Liver (tissue), 9 donors: ENCODE data around the gene CXorf38. TPM values are rescaled to one million over a fixed set of nuclear protein-coding genes. Genes with fewer than 3 reads are reported as not detected.

Experiments
- DNase-seq: peaks from one replicate; pipeline ENCODE4 v3.0.0-alpha.2; 2017; ENCODE audit warnings: low spot score
- H3K27ac ChIP-seq, 2 donors: one replicate each; pipeline ENCODE4 v1.7.0; 2013; ENCODE audit warnings: inconsistent platforms in 2 of 2, low read length in 2 of 2, control low read depth in 1 of 2, low read depth in 1 of 2, mild to moderate bottlenecking in 1 of 2
- H3K27me3 ChIP-seq, 4 donors: one replicate each; pipeline versions ENCODE4 v1.6.1 to v1.7.0; 2013; ENCODE audit warnings: low read length in 3 of 4, inconsistent platforms in 1 of 4, mild to moderate bottlenecking in 1 of 4, moderate library complexity in 1 of 4; ENCODE audit not compliant: control insufficient read depth in 4 of 4, insufficient read depth in 4 of 4
- H3K36me3 ChIP-seq, 4 donors: one replicate each; pipeline versions ENCODE4 v1.6.1 to v1.7.0; 2013; ENCODE audit warnings: low read length in 3 of 4, mild to moderate bottlenecking in 3 of 4, low read depth in 1 of 4, moderate library complexity in 1 of 4; ENCODE audit not compliant: control insufficient read depth in 4 of 4, insufficient read depth in 3 of 4
- H3K4me1 ChIP-seq, 4 donors: one replicate each; pipeline versions ENCODE4 v1.6.1 to v1.7.0; 2013; ENCODE audit warnings: low read length in 3 of 4, mild to moderate bottlenecking in 3 of 4, moderate library complexity in 1 of 4; ENCODE audit not compliant: control insufficient read depth in 4 of 4, insufficient read depth in 4 of 4
- H3K4me3 ChIP-seq, 3 donors: one replicate each; pipeline versions ENCODE4 v1.6.1 to v1.7.0; 2013; ENCODE audit warnings: low read length in 3 of 3, control low read depth in 1 of 3, low read depth in 1 of 3, mild to moderate bottlenecking in 1 of 3
- H3K9ac ChIP-seq, 2 donors: one replicate each; pipeline ENCODE4 v1.7.0; 2013; ENCODE audit warnings: low read length in 2 of 2, mild to moderate bottlenecking in 2 of 2, moderate library complexity in 2 of 2, control low read depth in 1 of 2, low read depth in 1 of 2
- H3K9me3 ChIP-seq, 4 donors: one replicate each; pipeline versions ENCODE4 v1.6.1 to v1.7.0; 2013; ENCODE audit warnings: low read length in 3 of 4; ENCODE audit not compliant: control insufficient read depth in 4 of 4
- EGR1 ChIP-seq, 2 donors: IDR thresholded peaks; 2 replicates each; pipeline ENCODE4 v1.6.1; 2016 to 2018; ENCODE audit warnings: antibody characterized with exemption in 2 of 2, low read depth in 2 of 2
- FOXA1 ChIP-seq: IDR thresholded peaks from 2 replicates; pipeline ENCODE4 v1.6.1; 2016; ENCODE audit warnings: antibody characterized with exemption
- FOXA2 ChIP-seq: IDR thresholded peaks from 2 replicates; pipeline ENCODE4 v1.6.1; 2016; ENCODE audit warnings: antibody characterized with exemption
- HNF4A ChIP-seq, 2 donors: conservative IDR thresholded peaks; 2 replicates each; pipeline ENCODE4 v1.6.1; 2016; ENCODE audit warnings: antibody characterized with exemption in 2 of 2, mild to moderate bottlenecking in 2 of 2
- HNF4G ChIP-seq: IDR thresholded peaks from 2 replicates; pipeline ENCODE4 v1.6.1; 2016; ENCODE audit warnings: antibody characterized with exemption
- JUND ChIP-seq, 2 donors: IDR thresholded peaks; 2 replicates each; pipeline ENCODE4 v1.6.1; 2016; ENCODE audit warnings: antibody characterized with exemption in 2 of 2
- NR2F2 ChIP-seq: IDR thresholded peaks from 2 replicates; pipeline ENCODE4 v1.6.1; 2016; ENCODE audit warnings: antibody characterized with exemption
- RAD21 ChIP-seq, 2 donors: IDR thresholded peaks; 2 replicates each; pipeline ENCODE4 v1.6.1; 2016; ENCODE audit warnings: antibody characterized with exemption in 2 of 2, mild to moderate bottlenecking in 2 of 2
- RXRA ChIP-seq, 2 donors: IDR thresholded peaks; 2 replicates each; pipeline ENCODE4 v1.6.1; 2017 to 2018; ENCODE audit warnings: antibody characterized with exemption in 2 of 2, mild to moderate bottlenecking in 1 of 2
- TAF1 ChIP-seq: conservative IDR thresholded peaks from 2 replicates; pipeline ENCODE4 v1.6.1; 2016; ENCODE audit warnings: antibody characterized with exemption, mild to moderate bottlenecking
- YY1 ChIP-seq: IDR thresholded peaks from 2 replicates; pipeline ENCODE4 v1.6.1; 2016; ENCODE audit warnings: antibody characterized with exemption, mild to moderate bottlenecking
- WGBS: extraction: QIAGEN DNeasy Blood & Tissue Kit; methylation state at CpG from one replicate; pipeline ENCODE4 v1.1.7; 2013; 5-methylcytosine and 5-hydroxymethylcytosine counted together
- polyA plus RNA-seq, 2 donors: library from polyadenylated mRNA; stranded (reverse) in 1 of 2; unstranded in 1 of 2; fragments of 200-250 nt in 1 of 2; fragments of >200 nt in 1 of 2; fragmentation: Nextera tagmentation in 1 of 2; extraction: Ambion mirVana in 1 of 2; gene quantifications; one replicate each; pipeline versions ENCODE4 v1.2.1 to v1.2.3, GENCODE V29; 2013 to 2015
- total RNA-seq, 2 donors: library from RNA; depleted of rRNA; stranded (reverse); fragments of >200 nt; gene quantifications; one replicate each; pipeline ENCODE4 v1.2.3, GENCODE V29; 2014
- TF ChIP-seq, protein P1 (sequence below): fragments of 150-350 bp; IDR thresholded peaks from 2 replicates; pipeline ENCODE4 v1.5.1; 2017; ENCODE audit warnings: improper control_type of control experiment, low read depth, low read length; ENCODE audit not compliant: missing input control
- TF ChIP-seq, protein P2 (sequence below): IDR thresholded peaks from 2 replicates; pipeline ENCODE4 v1.6.1; 2016; ENCODE audit warnings: antibody characterized with exemption
- TF ChIP-seq, protein P3 (sequence below): IDR thresholded peaks from 2 replicates; pipeline ENCODE4 v1.6.1; 2016; ENCODE audit warnings: antibody characterized with exemption
- TF ChIP-seq, protein P4 (sequence below): IDR thresholded peaks from 2 replicates; pipeline ENCODE4 v1.6.1; 2016; ENCODE audit warnings: antibody characterized with exemption
- TF ChIP-seq, protein P5 (sequence below): IDR thresholded peaks from 2 replicates; pipeline ENCODE4 v1.6.1; 2016; ENCODE audit warnings: antibody characterized with exemption, mild to moderate bottlenecking
- donor health status: healthy.
- donor health status: healthy.
- donor health status: healthy.
- donor health status: healthy.
- donor health status: healthy.

The CXorf38 gene
- total and polyA plus RNA-seq, 4 donors, result 3.7 to 8.3 (median 5.7) TPM

DNA sequence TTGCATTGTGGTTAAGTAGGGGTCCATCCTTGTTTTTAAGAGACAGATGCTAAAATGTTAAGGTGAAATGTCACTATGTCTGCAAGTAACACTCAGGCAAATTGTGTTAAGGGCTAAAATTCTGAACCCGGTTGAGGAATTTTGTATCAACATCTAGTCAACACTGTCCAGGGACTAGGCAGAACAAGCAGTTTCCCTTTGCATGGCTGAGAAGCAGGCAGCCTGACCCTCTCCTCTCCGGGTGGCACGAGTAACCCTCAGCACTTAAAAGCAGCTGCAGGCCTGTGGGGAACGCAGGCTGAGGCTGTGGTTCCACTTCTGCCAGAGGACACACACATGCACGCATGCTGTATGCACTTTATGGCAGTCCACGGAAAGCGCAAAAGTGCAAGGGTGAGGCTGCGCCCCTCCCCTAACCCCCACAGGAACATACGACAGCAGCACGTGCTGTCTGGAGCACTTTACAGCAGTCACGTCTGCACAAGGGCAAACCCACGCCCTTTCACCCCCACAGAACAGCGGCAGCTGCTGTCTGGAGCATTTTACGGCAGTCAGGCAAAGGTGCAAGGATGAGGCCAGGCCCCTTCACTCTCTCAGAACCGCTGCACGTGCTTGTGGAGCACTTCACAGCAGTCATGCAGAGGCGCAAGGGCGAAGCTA, 24.8 kb downstream of the CXorf38 start:
- Histone ChIP-seq H3K4me1 (no peaks in the 10 kb centered on the region), H3K27ac (no peak overlapping the region), H3K9me3 (peaks cover 0 to 9% (median 3%) of the 10 kb centered on the region in 4 donors), H3K4me3 (no peak overlapping the region), H3K9ac (no peak overlapping the region), H3K36me3 (peaks cover 0 to 5% (median under 1%) of the 10 kb centered on the region in 4 donors), H3K27me3 (peaks cover 0 to 2% (median 0%) of the 10 kb centered on the region in 4 donors)
- no peak for DNase-seq
- no peak for TF ChIP-seq EGR1 (IDR thresholded peaks at IDR 0.05; ENCODE audit: low read depth in 2 of 2)
- TF ChIP-seq RXRA (IDR thresholded peaks at IDR 0.05), result no peak
- TF ChIP-seq, protein P1, sequence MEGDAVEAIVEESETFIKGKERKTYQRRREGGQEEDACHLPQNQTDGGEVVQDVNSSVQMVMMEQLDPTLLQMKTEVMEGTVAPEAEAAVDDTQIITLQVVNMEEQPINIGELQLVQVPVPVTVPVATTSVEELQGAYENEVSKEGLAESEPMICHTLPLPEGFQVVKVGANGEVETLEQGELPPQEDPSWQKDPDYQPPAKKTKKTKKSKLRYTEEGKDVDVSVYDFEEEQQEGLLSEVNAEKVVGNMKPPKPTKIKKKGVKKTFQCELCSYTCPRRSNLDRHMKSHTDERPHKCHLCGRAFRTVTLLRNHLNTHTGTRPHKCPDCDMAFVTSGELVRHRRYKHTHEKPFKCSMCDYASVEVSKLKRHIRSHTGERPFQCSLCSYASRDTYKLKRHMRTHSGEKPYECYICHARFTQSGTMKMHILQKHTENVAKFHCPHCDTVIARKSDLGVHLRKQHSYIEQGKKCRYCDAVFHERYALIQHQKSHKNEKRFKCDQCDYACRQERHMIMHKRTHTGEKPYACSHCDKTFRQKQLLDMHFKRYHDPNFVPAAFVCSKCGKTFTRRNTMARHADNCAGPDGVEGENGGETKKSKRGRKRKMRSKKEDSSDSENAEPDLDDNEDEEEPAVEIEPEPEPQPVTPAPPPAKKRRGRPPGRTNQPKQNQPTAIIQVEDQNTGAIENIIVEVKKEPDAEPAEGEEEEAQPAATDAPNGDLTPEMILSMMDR, result no peak
- no peak for TF ChIP-seq FOXA2
- TF ChIP-seq, protein P2, sequence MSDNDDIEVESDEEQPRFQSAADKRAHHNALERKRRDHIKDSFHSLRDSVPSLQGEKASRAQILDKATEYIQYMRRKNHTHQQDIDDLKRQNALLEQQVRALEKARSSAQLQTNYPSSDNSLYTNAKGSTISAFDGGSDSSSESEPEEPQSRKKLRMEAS, result no peak
- no peak for TF ChIP-seq FOXA1
- no peak for TF ChIP-seq HNF4A (conservative IDR thresholded peaks at IDR 0.05)
- TF ChIP-seq HNF4G, result no peak
- TF ChIP-seq, protein P3, sequence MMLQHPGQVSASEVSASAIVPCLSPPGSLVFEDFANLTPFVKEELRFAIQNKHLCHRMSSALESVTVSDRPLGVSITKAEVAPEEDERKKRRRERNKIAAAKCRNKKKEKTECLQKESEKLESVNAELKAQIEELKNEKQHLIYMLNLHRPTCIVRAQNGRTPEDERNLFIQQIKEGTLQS, result no peak
- TF ChIP-seq, protein P4, sequence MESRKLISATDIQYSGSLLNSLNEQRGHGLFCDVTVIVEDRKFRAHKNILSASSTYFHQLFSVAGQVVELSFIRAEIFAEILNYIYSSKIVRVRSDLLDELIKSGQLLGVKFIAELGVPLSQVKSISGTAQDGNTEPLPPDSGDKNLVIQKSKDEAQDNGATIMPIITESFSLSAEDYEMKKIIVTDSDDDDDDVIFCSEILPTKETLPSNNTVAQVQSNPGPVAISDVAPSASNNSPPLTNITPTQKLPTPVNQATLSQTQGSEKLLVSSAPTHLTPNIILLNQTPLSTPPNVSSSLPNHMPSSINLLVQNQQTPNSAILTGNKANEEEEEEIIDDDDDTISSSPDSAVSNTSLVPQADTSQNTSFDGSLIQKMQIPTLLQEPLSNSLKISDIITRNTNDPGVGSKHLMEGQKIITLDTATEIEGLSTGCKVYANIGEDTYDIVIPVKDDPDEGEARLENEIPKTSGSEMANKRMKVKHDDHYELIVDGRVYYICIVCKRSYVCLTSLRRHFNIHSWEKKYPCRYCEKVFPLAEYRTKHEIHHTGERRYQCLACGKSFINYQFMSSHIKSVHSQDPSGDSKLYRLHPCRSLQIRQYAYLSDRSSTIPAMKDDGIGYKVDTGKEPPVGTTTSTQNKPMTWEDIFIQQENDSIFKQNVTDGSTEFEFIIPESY, result no peak
- no peak for TF ChIP-seq TAF1
- no peak for TF ChIP-seq NR2F2
- TF ChIP-seq YY1, result no peak
- no peak for TF ChIP-seq RAD21 (IDR thresholded peaks at IDR 0.05)
- TF ChIP-seq, protein P5, sequence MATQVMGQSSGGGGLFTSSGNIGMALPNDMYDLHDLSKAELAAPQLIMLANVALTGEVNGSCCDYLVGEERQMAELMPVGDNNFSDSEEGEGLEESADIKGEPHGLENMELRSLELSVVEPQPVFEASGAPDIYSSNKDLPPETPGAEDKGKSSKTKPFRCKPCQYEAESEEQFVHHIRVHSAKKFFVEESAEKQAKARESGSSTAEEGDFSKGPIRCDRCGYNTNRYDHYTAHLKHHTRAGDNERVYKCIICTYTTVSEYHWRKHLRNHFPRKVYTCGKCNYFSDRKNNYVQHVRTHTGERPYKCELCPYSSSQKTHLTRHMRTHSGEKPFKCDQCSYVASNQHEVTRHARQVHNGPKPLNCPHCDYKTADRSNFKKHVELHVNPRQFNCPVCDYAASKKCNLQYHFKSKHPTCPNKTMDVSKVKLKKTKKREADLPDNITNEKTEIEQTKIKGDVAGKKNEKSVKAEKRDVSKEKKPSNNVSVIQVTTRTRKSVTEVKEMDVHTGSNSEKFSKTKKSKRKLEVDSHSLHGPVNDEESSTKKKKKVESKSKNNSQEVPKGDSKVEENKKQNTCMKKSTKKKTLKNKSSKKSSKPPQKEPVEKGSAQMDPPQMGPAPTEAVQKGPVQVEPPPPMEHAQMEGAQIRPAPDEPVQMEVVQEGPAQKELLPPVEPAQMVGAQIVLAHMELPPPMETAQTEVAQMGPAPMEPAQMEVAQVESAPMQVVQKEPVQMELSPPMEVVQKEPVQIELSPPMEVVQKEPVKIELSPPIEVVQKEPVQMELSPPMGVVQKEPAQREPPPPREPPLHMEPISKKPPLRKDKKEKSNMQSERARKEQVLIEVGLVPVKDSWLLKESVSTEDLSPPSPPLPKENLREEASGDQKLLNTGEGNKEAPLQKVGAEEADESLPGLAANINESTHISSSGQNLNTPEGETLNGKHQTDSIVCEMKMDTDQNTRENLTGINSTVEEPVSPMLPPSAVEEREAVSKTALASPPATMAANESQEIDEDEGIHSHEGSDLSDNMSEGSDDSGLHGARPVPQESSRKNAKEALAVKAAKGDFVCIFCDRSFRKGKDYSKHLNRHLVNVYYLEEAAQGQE, result no peak
- no peak for TF ChIP-seq JUND (IDR thresholded peaks at IDR 0.05)
- WGBS, result 83% methylated on average over 18 of the region's 18 CpGs
